GM18511 (cell line): ENCODE data around the gene RAPGEF2.
"Not testable (repeated sequence)": the region's sequence is repeated elsewhere in the genome, so short reads cannot be mapped to it uniquely, and the experiment has no call there.

ENCODE experiments used
- ATAC-seq: cut with Tn5 transposase; IDR thresholded peaks from one replicate; pipeline ENCODE4 v1.9.1; 2021; ENCODE audit warnings: mild to moderate bottlenecking, moderate library complexity; ENCODE audit not compliant: unreplicated experiment

The RAPGEF2 gene

DNA sequence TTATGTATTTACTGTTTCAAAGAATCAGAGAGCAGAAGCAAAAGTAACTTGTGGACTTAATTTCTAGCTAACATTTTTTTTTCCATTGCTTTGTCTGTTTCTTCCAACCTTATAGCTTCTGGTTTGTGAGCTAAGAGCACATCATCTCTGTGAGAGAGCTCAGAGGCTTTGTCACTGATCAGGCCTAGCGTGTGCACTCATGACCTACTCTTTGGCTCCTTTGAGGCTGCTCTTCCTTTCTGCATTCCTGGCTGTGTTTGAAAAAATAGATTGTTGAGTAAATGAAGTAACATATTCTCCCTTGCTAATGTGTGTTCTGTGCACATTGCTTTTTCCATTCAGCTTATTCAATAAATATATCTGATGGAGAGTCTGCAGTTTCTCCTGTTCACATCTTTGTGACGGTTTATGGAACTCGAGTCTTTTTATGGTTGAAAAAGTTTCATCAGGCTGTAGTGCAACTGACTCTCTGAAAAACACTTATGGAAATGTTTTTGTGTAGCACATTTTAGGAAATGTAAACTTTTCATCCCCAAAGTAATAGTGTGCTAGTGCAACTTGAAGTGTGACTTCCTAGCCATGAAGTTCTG is 133.0 kb downstream of the RAPGEF2 start:
- ATAC-seq, result no peak

DNA sequence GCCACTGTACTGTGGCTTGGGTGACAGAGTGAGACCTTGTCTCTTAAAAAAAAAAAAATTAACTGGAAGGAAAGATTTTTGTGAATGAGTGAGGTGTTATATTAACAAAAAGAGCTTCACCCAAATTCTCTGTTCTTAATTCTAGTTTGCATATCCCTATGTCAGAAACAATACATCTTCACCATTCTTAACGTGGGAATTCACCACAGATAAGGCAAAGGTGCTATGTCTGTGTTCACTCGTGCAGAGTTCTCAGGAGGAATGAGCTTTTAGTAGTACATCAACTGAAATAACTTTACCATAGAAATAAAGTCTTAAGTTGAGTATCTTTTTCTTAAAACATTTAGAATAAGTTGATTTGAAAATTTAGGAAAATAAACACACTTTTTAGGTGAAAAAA is 135.1 kb downstream of the RAPGEF2 start:
- no peak for ATAC-seq

DNA sequence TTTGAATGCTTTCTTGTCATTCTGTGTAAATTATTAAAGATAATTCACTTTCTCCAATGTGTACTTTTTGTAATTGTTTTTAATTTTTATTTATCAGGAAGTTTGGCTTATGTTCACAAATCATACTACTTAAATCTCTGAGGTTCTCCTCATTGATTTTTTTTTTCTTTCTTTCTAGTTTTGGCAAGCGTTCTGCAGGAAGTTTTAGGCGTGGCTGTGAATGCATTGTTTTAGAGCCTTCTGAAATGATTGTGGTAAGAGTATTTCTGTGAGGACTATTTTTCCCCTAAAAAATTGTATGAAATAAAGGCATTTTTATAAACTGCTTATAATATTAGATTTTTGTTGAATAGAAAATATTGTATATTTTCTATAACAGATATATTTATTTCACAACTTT is 135.8 kb downstream of the RAPGEF2 start:
- no peak for ATAC-seq

DNA sequence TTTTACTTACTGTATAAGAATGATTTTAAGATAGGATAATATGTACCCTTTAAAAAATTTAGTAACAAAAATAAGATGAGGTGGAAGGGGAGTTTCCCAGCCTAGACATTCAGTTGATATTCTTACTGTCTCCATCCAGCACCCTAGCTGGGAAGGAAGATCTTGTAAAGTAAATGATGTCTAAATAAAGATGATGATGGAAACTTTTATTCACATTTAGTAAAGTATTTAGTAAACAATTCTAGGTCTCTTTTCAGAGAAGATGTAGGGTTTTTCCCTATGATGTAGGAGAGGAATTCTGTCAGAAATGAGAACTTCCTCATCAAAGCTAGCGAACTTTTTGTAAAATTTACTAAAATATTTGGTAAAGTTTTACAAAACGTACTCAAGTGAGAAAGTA is 136.8 kb downstream of the RAPGEF2 start:
- ATAC-seq, result peak; percentile 54

DNA sequence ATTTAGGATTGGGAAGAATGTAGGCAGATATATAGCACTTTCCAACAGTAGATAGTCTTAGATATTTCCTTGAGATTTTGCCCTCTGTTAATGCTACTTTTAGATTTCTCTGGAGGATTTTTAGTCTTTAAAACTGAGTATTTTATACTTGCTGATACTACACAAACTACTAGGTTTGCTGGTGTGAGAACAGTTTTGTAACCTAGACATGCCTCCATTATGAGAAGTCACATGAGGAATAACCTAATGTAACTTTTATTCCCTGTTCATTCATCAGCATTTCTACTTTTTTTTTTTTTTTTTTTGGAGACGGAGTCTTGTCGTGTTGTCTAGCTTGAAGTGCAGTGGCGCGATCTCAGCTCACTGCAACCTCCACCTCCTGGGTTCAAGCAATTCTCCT is 137.2 kb downstream of the RAPGEF2 start:
- peak; percentile 17 for ATAC-seq

DNA sequence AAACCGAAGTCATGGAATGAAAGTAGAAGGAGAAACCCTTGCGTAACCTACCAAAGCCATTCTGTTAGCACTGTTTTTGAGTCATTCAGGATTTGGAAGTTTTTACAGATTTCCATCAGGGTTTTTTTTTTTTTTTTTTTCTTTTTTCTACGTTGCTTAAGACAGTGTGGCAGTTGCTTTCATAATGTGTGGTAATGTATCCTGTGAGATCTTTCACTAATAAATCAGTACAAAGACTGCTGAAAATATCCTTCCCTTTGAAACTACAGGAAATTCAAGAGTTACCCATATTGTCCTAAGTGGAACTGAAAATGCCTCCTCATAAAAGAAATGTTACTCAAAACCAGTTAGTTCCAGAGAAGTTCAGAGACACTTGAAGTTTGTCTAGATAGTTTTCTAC is 137.8 kb downstream of the RAPGEF2 start:
- no peak for ATAC-seq

DNA sequence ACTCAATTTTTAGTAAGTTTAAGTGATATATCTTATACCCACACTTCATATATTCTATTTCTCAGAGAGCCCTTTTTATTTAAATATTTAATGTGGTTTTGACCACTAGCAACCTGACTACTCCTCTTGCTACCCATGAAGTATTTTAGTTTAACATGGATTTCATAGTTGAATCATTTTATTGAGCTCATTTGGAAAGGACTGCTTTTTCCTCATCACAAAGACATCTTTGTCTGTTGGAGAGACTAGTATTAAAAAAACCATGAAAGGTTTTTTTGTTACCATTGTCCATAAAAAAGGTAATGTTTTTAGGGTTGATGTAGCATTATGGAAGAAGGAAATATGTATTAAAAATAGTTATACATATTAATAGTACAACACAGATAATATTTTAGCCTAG is 139.5 kb downstream of the RAPGEF2 start:
- ATAC-seq, result no peak

DNA sequence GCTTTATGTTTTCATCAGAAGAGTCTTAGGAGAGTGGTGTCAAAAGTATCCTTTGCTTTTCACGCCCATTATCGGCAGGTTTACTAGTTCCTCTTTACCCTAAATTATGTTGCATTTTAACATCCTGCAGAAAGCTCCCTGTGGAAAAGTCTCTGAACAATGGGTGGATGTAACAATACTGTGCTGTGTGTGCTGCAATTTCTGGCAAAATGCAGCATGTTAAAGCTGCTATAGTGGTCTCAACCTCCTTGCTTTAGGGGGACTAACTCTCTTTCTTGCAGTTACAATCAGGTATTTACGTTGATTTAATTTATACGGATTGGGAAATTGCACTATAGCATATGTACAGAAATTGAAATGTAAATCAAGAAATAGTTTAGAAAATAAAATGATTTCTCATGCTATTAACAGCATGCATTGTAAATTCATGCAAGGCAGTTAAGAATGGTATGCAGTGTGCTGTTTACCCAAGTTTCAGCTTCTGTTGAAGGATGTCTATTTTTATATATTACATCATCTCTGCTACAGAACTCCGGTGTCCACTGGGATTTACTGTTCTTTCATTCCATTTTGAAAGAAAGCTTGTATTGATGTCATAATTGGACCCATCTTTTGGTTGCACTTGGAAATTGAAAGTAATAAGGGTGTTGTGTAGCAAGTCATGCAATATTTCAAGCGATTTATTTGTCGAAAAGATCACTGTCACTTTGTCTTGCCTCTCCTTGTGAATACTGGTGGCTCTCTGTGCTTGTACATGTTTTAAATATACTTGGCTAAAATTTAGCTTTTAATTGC is 145.7 kb downstream of the RAPGEF2 start:
- ATAC-seq, result peak; percentile 49

DNA sequence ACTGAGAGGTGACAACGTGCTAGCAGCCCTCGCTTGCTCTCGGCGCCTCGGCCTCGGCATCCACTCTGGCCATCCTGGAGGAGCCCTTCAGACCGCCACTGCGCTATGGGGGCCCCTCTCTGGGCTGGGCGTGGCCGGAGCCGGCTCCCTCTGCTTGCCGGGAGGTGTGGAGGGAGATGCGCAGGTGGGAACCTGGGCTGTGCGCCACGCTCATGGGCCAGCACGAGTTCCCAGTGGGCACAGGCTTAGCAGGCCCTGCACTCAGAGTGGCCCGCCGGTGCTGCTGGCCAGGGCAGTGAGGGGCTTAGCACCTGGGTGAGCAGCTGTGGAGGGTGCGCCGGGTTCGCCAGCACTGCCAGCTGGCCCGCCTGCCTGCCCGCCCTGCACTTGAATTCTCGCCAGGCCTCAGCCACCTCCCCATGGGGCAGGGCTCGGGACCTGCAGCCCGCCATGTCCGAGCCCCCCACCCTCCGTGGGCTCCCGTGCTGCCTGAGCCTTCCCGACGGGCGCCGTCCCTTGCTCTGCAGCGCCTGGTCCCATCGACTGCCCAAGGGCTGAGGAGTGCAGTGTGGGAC is 148.0 kb downstream of the RAPGEF2 start:
- ATAC-seq, result no peak

DNA sequence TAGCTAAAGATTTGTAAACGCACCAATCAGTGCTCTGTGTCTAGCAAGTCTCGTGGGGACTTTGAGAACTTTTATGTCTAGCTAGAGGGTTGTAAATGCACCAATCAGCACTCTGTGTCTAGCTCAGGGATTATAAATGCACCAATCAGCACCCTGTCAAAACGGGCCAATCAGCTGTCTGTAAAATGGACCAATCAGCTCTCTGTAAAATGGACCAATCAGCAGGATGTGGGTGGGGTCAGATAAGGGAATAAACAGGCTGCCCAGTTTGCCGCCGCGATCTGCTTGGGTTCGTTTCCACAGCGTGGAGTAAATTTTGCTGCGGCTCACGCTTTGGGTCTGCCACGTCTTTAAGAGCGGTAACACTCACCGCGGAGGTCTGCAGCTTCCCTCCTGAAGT is 148.7 kb downstream of the RAPGEF2 start:
- ATAC-seq, result not testable (repeated sequence)

DNA sequence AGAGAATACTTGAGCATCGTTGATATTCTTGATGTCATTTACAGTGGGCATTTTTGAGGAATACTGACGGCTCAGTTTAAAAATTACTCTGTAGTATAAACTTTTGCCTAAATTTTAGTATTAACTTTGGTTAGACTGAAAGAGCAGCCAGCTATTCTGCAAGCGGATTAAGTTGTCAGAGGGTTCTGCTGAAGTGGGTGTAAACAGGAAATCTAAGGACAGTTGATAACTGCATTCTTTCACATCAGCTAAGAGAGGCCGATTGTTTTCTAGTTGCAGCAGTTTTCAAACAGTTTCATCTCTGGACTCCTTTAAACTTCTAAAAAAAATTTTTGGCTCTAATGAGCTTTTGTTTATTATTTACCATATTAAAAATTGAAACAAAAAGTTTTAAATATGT is 149.6 kb downstream of the RAPGEF2 start:
- ATAC-seq, result no peak

DNA sequence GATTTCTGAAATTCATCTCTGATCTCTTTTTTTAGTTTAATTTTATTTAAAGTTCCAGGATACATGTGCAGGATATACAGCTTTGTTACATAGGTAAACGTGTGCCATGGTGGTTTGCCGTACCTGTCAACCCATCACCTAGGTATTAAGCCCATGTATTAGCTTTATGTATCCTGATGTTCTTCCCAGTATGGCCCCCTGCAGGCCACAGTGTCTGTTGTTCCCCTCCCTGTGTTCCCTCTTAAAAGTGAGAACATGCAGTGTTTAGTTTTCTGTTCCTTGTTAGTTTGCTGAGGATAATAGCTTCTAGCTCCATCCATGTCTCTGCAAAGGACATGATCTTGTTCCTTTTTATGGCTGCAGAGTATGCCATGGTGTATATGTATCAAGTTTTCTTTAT is 153.2 kb downstream of the RAPGEF2 start:
- ATAC-seq, result no peak

DNA sequence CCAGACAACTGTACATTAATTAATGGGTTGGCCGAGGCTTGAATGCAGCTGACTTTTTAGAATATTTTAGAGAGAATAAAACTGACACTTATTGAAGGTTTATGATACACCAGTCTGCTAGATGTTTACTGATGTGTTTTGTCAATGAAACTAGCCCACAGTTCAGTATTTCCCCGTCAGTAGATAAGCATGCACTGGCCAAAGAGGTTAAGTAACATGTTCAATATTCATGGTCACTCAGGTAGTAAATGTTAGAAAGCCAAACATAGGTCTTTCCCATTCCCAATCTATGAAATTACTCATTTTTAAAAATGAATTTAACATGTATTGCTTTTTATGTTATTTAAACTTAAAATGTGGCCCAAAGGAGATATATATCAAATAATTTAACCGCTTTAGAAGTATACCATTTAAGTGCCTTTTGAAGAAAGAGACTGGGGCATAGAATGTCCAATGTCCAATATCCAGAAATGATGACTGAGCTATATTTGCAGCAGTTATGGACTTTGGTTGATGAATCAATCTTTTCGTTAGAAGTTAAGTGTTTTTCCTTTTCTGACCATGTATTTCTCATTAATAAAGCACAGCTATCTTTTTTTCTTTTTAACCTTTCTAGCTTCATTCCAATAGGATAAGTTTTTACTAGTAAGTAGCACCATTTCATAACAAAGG is 156.1 kb downstream of the RAPGEF2 start:
- ATAC-seq, result no peak

DNA sequence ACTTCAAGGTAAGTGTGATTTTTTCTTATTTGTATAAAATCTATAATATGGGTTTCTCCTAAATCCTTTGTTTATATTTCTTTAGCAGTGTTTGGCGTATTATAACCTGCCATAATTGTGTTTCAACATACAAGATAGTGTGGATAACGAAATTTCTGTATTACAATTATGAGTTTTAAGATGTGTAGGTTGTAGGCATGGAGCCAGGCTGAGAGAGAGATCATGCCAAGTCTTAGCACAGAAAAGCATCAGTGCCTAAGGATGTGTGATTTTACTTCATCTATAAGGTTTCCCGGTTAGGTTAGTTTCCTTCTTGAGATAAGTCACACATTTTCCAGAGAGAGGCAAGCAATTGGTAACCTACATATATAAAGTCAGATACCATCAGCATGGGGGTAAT is 161.2 kb downstream of the RAPGEF2 start:
- no peak for ATAC-seq

DNA sequence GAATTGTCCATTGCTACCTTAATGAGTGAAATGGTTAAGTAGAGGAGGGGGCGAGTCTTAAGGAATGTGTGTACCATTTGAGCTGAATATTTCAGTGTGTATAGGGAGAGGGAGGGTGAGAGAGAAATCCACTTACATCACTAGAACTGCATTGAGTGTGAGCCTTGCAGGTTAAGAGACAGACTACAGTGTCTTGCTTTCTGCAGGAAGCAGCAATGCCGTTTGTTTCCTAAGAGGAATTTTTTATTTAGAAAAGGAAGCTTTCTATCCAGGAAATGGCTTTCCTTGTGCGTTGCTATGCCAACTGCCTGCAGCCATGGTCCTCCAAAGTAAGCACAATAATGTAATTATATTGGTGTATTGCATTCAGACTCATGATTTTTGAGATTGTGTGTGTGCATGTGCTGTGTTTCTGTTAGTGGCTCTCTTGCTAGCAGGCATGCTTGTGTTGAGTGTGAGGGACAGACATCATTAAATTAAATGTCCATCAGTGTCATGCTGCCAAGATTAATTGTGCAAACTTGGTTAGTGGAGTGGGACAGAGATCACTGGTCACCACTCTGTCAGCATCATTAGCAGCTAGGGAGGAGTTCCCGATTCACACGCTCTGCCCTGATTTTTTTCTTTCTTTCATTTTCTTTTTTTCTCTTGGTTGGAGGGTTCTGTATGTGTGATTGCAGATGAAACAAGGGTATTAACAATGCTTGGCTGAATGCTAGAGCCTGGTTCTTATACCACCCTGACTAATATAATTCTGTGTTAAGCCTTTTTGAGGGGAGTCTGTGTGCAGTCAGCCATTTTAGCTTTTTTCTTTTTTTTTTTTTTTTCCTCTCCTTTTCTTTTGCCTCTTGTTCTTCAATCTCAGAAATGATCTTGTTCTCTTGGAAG is 164.3 kb downstream of the RAPGEF2 start:
- no peak for ATAC-seq

DNA sequence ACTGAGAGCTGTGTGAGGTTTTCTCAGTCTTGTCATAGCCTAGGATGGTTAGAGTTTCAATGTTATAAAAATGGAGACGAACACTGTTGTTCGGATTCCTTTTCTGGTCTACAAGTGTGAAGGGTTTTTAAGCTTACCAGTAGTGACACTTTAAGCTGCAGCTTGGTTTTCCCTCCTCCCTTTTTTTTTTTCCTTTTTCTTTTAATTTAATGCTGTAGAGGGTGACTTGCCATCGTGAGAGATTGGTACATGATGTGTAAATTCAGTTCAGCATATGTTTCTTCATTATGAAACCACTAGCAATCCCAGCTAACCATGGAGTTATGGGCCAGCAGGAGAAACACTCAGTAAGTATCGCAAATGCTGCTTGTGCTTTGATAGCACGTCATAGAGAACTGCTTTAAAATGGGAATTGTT is 165.0 kb downstream of the RAPGEF2 start:
- ATAC-seq, result no peak

DNA sequence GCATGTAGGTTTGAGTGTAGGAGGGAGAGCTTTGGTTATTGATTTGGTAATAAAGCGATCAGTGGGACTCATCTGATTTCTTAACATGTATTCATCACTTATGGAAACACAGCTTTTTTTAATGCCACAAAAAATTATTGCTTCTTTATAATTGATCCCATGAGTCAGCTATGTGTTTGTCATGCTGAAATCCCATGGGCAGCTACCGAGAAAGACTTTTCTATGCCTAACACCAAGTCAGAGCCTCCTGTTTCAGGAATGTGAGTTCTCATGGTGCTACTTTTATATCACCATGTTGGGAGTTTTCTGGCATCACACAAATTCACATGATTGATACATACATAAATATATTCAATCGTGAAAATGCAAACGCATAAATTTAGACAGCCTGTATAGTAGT is 165.7 kb downstream of the RAPGEF2 start:
- ATAC-seq, result no peak

DNA sequence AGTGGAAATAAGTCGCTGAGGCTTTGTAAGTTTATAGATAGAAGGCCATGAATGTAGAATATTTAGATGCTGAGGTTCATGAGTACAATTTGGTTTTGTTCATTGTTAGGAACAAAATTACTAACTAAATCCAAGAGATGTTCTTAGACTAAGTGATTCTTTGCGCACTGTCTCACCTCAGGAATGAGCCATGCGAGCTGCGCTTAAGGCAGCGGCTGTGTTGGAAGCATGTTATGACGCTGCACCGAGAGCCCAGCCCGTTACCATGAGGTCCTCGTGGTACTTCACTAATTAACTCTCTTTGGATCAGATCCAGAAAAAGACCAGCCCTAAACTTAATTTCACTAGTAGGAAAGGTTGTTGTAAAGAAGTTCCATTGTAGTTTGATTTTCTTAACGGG is 166.2 kb downstream of the RAPGEF2 start:
- ATAC-seq, result no peak

DNA sequence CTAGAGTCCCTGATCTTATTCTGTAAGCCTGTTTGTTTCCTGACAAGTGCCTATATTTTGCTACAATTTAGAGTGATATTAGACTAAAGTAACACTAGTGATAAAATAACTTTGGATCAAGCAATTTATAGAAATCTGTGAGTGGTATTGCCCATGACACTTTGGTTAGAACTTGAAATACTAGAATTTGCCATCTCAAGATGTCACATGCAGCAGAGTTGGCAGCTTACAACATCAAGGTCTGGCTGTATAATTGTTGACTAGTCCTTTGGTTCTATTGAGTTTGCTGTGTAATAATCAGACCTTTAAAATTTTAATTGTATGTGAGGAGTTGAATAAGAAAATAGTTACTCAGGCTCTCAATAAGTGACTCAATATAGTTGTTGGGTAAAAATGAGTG is 167.1 kb downstream of the RAPGEF2 start:
- ATAC-seq, result no peak

DNA sequence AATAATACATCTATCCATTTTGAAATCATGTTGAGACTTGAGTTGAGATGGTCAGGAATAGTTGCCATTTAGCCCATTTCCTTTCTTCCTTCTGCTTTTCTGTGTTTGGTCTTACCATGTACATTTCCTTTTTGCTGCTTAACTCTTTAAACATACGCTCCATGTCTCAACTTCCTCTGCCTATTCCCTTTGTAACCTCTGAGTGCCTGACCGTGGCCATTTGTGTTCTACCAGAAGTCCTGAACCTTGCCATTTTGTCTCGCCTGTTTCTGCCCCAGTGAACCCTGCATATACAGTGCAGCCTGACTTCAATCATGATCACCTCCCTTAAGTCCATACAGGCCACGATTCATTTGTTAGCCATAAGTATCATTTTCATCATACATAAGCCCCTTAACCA is 169.0 kb downstream of the RAPGEF2 start:
- no peak for ATAC-seq
